Jurkat, Clone E6-1 (cell line): ENCODE measurements around the gene RIC8A.
"Not testable (repeated sequence)": the region's sequence is repeated elsewhere in the genome, so short reads cannot be mapped to it uniquely, and the experiment has no call there.

Source experiments
- DNase-seq: peaks from one replicate; pipeline ENCODE4 v3.0.0-alpha.2; 2011; ENCODE audit warnings: low read depth, low spot score
- H3K4me3 ChIP-seq: 2 replicates; pipeline ENCODE4 v1.5.1; 2011; ENCODE audit warnings: mild to moderate bottlenecking, low read length, control low read depth, moderate library complexity

Gene RIC8A

GRCh38 chr11:214083-214482, 6.6 kb downstream of the RIC8A start:
- H3K4me3 ChIP-seq, result no peak overlapping the region
- no peak for DNase-seq

- no peak overlapping the region for H3K4me3 ChIP-seq
- no peak for DNase-seq
These were observed 8.1 kb downstream of the RIC8A start for GRCh38 chr11:215581-216037.

GRCh38 chr11:216081-216974, 8.8 kb downstream of the RIC8A start:
- no peak for DNase-seq
- no peak overlapping the region for H3K4me3 ChIP-seq

- DNase-seq, result no peak
- H3K4me3 ChIP-seq, result no peak overlapping the region
These were observed 10.2 kb downstream of the RIC8A start for GRCh38 chr11:217704-218103.

GRCh38 chr11:218815-219593, 11.5 kb downstream of the RIC8A start:
- DNase-seq, result no peak
- no peak overlapping the region for H3K4me3 ChIP-seq

- H3K4me3 ChIP-seq, DNase-seq: not testable (repeated sequence)
These were observed 13.2 kb downstream of the RIC8A start for GRCh38 chr11:220641-221215.

- H3K4me3 ChIP-seq, result no peak overlapping the region
- DNase-seq, result no peak
These were observed 14.0 kb downstream of the RIC8A start for GRCh38 chr11:221539-221938.

- DNase-seq, result no peak
- H3K4me3 ChIP-seq, result no peak overlapping the region
These were observed 14.7 kb downstream of the RIC8A start for GRCh38 chr11:221998-222789.

GRCh38 chr11:223026-223789, 15.7 kb downstream of the RIC8A start:
- no peak overlapping the region for H3K4me3 ChIP-seq
- no peak for DNase-seq

GRCh38 chr11:223884-224283, 16.4 kb downstream of the RIC8A start:
- DNase-seq, result no peak
- no peak overlapping the region for H3K4me3 ChIP-seq

GRCh38 chr11:224424-224823, 16.9 kb downstream of the RIC8A start:
- no peak overlapping the region for H3K4me3 ChIP-seq
- no peak for DNase-seq

- no peak overlapping the region for H3K4me3 ChIP-seq
- DNase-seq, result no peak
These were observed 18.4 kb downstream of the RIC8A start for GRCh38 chr11:225734-226453.

GRCh38 chr11:227824-228379, 20.4 kb downstream of the RIC8A start:
- no peak for DNase-seq
- no peak overlapping the region for H3K4me3 ChIP-seq

- no peak for DNase-seq
- no peak overlapping the region for H3K4me3 ChIP-seq
These were observed 22.9 kb downstream of the RIC8A start for GRCh38 chr11:230431-230830.

GRCh38 chr11:232783-233565, 25.5 kb downstream of the RIC8A start:
- no peak overlapping the region for H3K4me3 ChIP-seq
- no peak for DNase-seq

GRCh38 chr11:235180-235579, 27.7 kb downstream of the RIC8A start:
- H3K4me3 ChIP-seq, result peak overlapping the region; percentile 84
- DNase-seq, result no peak

- DNase-seq, result no peak
- H3K4me3 ChIP-seq, result peak overlapping the region; percentile 84
These were observed 28.1 kb downstream of the RIC8A start for GRCh38 chr11:235609-235996.
